CD4-positive, alpha-beta T cell (primary cell): Measurements from ENCODE around the gene ZBTB17. TPM values are rescaled to one million over a fixed set of nuclear protein-coding genes. Genes with fewer than 3 reads are reported as not detected.
A peak's percentile ranks its signal among the peaks of the same experiment; 100 is the strongest.
"Not testable (repeated sequence)": the region's sequence is repeated elsewhere in the genome, so short reads cannot be mapped to it uniquely, and the experiment has no call there.

Source experiments
- ATAC-seq: fragments of 200-7000 bp; cut with Tn5 transposase; one replicate; pipeline ENCODE4 v1.10.0; 2022; ENCODE audit warnings: mild to moderate bottlenecking; ENCODE audit not compliant: poor library complexity
- CTCF ChIA-PET: fragments of 350-600 bp; sonication (Branson Sonifier 250); formaldehyde crosslinking; loops from one replicate; lab custom pipeline; 2021; ENCODE audit warnings: antibody characterized with exemption, inconsistent platforms; lab: Charles Lee
- POLR2A ChIA-PET: fragments of 350-600 bp; sonication (Branson Sonifier 250); formaldehyde crosslinking; loops from one replicate; lab custom pipeline; 2021; ENCODE audit warnings: antibody characterized with exemption, inconsistent platforms; lab: Charles Lee
- DNase-seq, 14 experiments: peaks; one replicate each; pipeline ENCODE4 v3.0.0-alpha.2; 2013 to 2020; ENCODE audit warnings: mixed read lengths in 2 of 14
- H3K27ac ChIP-seq, 2 donors: one replicate each; pipeline versions ENCODE4 v1.5.1 to v1.7.0; 2013; ENCODE audit warnings: low read length in 2 of 2, low read depth in 1 of 2, mild to moderate bottlenecking in 1 of 2
- H3K27me3 ChIP-seq, 2 experiments: 1 replicate in 1 of 2; 2 replicates in 1 of 2; pipeline versions ENCODE4 v1.6.1 to v1.7.0; 2013; ENCODE audit warnings: low read length in 2 of 2, control low read depth in 1 of 2, mild to moderate bottlenecking in 1 of 2, moderate library complexity in 1 of 2; ENCODE audit not compliant: insufficient read depth in 2 of 2, control insufficient read depth in 1 of 2
- H3K36me3 ChIP-seq: one replicate; pipeline ENCODE4 v1.6.1; 2013; ENCODE audit warnings: low read length, control low read depth; ENCODE audit not compliant: insufficient read depth
- H3K4me1 ChIP-seq: one replicate; pipeline ENCODE4 v1.6.1; 2013; ENCODE audit warnings: low read length, control low read depth; ENCODE audit not compliant: insufficient read depth
- H3K4me3 ChIP-seq: one replicate; pipeline ENCODE4 v1.5.1; 2013; ENCODE audit warnings: mild to moderate bottlenecking, low read length, moderate library complexity
- H3K9me3 ChIP-seq, 2 experiments: 1 replicate in 1 of 2; 2 replicates in 1 of 2; pipeline versions ENCODE4 v1.6.1 to v1.7.0; 2013; ENCODE audit warnings: low read length in 2 of 2, mild to moderate bottlenecking in 2 of 2, control low read depth in 1 of 2, moderate library complexity in 1 of 2; ENCODE audit not compliant: control insufficient read depth in 1 of 2, insufficient read depth in 1 of 2
- H3K27ac Mint-ChIP-seq: one replicate; pipeline ENCODE4 v1.8.0; 2020; ENCODE audit warnings: mixed read lengths
- H3K27me3 Mint-ChIP-seq: one replicate; pipeline ENCODE4 v1.8.0; 2021; ENCODE audit warnings: mixed read lengths
- H3K36me3 Mint-ChIP-seq: one replicate; pipeline ENCODE4 v1.8.0; 2021; ENCODE audit warnings: low read depth, mixed read lengths
- H3K4me1 Mint-ChIP-seq: one replicate; pipeline ENCODE4 v1.8.0; 2021; ENCODE audit warnings: low read depth, mixed read lengths
- H3K4me3 Mint-ChIP-seq: one replicate; pipeline ENCODE4 v1.8.0; 2020; ENCODE audit warnings: mild to moderate bottlenecking, mixed read lengths
- H3K9me3 Mint-ChIP-seq: one replicate; pipeline ENCODE4 v1.8.0; 2020; ENCODE audit warnings: mixed read lengths
- intact Hi-C, 2 experiments: fragments of 100-400 bp; cut with DNase I in 1 of 2; cut with micrococcal nuclease in 1 of 2; formaldehyde crosslinking; loops; one replicate each; pipeline versions ENCODE4 v1.15.1 to v1.9.0; 2023 to 2025; cut with DNase I, micrococcal nuclease
- total RNA-seq, 174 experiments: library from RNA in 2 of 174; stranded (reverse) in 2 of 174; gene quantifications; one replicate each; pipeline ENCODE4 v1.2.3 and lab custom pipeline; 2021 to 2026
- TF ChIP-seq, protein P1 (sequence below): fragments of 200-600 bp; IDR thresholded peaks from one replicate; pipeline ENCODE4 v1.8.0; 2022; ENCODE audit warnings: antibody characterized with exemption, mild to moderate bottlenecking

The ZBTB17 gene
- total RNA-seq, 2 experiments from 2014 or later, result 70.2 to 78.1 TPM

DNA sequence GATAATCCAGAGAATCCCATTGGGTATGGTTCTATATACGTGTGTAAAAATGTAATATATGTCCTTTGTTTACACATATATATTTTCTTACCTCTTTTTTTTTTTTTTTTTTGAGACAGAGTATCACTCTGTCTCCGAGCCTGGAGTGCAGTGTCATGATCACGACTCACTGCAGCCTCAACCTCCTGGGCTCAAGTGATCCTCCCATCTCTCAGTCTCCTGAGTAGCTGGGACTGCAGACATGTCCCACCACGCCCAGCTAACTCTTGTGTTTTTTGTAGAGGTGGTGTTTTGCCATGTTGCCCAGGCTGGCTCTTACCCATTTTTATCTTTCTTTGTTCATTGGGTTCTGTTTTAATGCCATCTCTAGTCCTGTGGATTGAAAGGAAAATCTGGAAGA is 59.5 kb downstream of the ZBTB17 start:
- H3K9me3 ChIP-seq, result no peaks in the 10 kb centered on the region
- H3K27me3 ChIP-seq, result no peaks in the 10 kb centered on the region
- intact Hi-C loops, result loop anchor here (5.0 kb wide), 5 partner anchors 41 to 99 kb away; partner anchors contain the start of gene SPEN (in 1 of the 2)
- POLR2A ChIA-PET, result interaction anchor here (0.6 to 2.0 kb wide), 3 partner anchors 69 to 206 kb away, joined by 3 to 6 read pairs (median 5); partner anchors contain the start of gene SPEN
- Mint-ChIP-seq H3K36me3 (peaks cover 90% of the 10 kb centered on the region), H3K9me3 (no peaks in the 10 kb centered on the region), H3K4me1 (peaks cover 35% of the 10 kb centered on the region), H3K4me3 (peak overlapping the region; percentile 43), H3K27ac (peak overlapping the region; percentile 53), H3K27me3 (no peaks in the 10 kb centered on the region)
- TF ChIP-seq, protein P1, sequence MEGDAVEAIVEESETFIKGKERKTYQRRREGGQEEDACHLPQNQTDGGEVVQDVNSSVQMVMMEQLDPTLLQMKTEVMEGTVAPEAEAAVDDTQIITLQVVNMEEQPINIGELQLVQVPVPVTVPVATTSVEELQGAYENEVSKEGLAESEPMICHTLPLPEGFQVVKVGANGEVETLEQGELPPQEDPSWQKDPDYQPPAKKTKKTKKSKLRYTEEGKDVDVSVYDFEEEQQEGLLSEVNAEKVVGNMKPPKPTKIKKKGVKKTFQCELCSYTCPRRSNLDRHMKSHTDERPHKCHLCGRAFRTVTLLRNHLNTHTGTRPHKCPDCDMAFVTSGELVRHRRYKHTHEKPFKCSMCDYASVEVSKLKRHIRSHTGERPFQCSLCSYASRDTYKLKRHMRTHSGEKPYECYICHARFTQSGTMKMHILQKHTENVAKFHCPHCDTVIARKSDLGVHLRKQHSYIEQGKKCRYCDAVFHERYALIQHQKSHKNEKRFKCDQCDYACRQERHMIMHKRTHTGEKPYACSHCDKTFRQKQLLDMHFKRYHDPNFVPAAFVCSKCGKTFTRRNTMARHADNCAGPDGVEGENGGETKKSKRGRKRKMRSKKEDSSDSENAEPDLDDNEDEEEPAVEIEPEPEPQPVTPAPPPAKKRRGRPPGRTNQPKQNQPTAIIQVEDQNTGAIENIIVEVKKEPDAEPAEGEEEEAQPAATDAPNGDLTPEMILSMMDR, result no peak
- H3K36me3 ChIP-seq, result peaks cover 49% of the 10 kb centered on the region
- H3K27ac ChIP-seq, result no peak overlapping the region
- CTCF ChIA-PET, result interaction anchor here (0.6 to 1.4 kb wide), 4 partner anchors 11 to 101 kb away, joined by 3 to 4 read pairs (median 3); no protein-coding TSS in a partner anchor
- ATAC-seq (no peak), DNase-seq (no peak)
- H3K4me3 ChIP-seq, result peak overlapping the region; percentile 20
- H3K4me1 ChIP-seq, result peaks cover 17% of the 10 kb centered on the region

DNA sequence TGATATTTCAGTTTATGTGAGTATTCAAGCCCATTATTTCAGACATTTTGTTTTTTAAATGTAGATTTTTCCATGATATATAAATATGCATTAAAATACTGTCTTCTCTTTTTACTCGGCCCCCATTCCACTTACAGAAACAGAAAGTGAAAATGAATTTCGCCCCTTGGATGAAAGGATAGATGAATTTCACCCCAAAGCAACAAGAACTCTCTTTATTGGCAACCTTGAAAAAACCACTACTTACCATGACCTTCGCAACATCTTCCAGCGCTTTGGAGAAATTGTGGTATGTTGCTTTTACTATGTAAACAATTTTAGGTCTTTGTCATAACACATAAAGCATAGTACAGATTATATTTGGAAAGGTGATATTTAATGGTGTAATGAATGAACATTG is 59.9 kb downstream of the ZBTB17 start:
- ChIA-PET POLR2A (interaction anchor here (0.6 to 2.0 kb wide), 3 partner anchors 68 to 206 kb away, joined by 3 to 6 read pairs (median 5); partner anchors contain the start of gene SPEN), CTCF (interaction anchor here (0.6 to 1.3 kb wide), 3 partner anchors 12 to 100 kb away, joined by 3 to 4 read pairs (median 3); no protein-coding TSS in a partner anchor)
- ATAC-seq, result peak; percentile 29
- Mint-ChIP-seq H3K36me3 (peaks cover 90% of the 10 kb centered on the region), H3K9me3 (no peaks in the 10 kb centered on the region), H3K4me3 (peak overlapping the region; percentile 43), H3K27me3 (no peaks in the 10 kb centered on the region), H3K27ac (peak overlapping the region; percentile 53), H3K4me1 (peaks cover 35% of the 10 kb centered on the region)
- peak in 2 of 14 experiments; percentile 40 to 61 for DNase-seq
- H3K27ac ChIP-seq, result no peak overlapping the region
- intact Hi-C loops, result loop anchor here (5.0 kb wide), 5 partner anchors 41 to 99 kb away; partner anchors contain the start of gene SPEN (in 1 of the 2)
- no peaks in the 10 kb centered on the region for H3K27me3 ChIP-seq
- peaks cover 17% of the 10 kb centered on the region for H3K4me1 ChIP-seq
- TF ChIP-seq, protein P1, result no peak
- peaks cover 49% of the 10 kb centered on the region for H3K36me3 ChIP-seq
- no peaks in the 10 kb centered on the region for H3K9me3 ChIP-seq
- H3K4me3 ChIP-seq, result peak overlapping the region; percentile 20

DNA sequence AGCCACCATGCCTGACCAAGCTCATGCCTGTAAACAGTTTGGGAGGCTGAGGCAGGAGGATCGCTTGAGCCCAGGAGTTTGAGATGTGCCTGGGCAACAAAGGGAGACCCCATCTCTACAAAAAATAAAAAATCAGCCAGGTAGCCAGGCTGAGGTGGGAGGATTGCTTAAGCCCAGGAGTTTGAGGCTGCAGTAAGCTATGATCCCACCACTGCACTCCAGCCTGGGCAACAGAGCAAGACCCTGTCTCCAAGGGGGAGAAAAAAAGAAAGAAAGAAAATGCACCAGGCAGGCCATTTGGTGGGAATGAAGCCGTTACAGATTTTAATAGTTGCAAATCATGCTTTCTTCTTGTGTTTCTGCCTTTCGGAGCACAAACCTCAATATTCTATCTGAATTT is 62.3 kb downstream of the ZBTB17 start:
- ChIA-PET POLR2A (interaction anchor here (1.1 to 1.5 kb wide), 2 partner anchors 66 to 79 kb away, joined by 3 to 6 read pairs; partner anchors contain the start of gene SPEN), CTCF (interaction anchor here (1.0 to 1.3 kb wide), 4 partner anchors 8 to 98 kb away, joined by 3 to 4 read pairs (median 3); partner anchors contain the start of gene ZBTB17)
- H3K27ac ChIP-seq, H3K27ac Mint-ChIP-seq, H3K9me3 ChIP-seq, H3K27me3 Mint-ChIP-seq, intact Hi-C loops, H3K27me3 ChIP-seq, ATAC-seq, H3K4me3 Mint-ChIP-seq, H3K4me3 ChIP-seq, H3K9me3 Mint-ChIP-seq, DNase-seq: not testable (repeated sequence)
- Histone ChIP-seq H3K4me1 (peaks cover 14% of the 10 kb centered on the region), H3K36me3 (peaks cover 47% of the 10 kb centered on the region)
- Mint-ChIP-seq H3K36me3 (peaks cover 92% of the 10 kb centered on the region), H3K4me1 (peaks cover 25% of the 10 kb centered on the region)
